ENCODE data around the gene PHF14. TPM values are rescaled to one million over a fixed set of nuclear protein-coding genes. Genes with fewer than 3 reads are reported as not detected.
"Not testable (repeated sequence)": the region's sequence is repeated elsewhere in the genome, so short reads cannot be mapped to it uniquely, and the experiment has no call there.

The PHF14 gene
- total RNA-seq, 1 experiment from 2014 or later: 182 TPM

DNA sequence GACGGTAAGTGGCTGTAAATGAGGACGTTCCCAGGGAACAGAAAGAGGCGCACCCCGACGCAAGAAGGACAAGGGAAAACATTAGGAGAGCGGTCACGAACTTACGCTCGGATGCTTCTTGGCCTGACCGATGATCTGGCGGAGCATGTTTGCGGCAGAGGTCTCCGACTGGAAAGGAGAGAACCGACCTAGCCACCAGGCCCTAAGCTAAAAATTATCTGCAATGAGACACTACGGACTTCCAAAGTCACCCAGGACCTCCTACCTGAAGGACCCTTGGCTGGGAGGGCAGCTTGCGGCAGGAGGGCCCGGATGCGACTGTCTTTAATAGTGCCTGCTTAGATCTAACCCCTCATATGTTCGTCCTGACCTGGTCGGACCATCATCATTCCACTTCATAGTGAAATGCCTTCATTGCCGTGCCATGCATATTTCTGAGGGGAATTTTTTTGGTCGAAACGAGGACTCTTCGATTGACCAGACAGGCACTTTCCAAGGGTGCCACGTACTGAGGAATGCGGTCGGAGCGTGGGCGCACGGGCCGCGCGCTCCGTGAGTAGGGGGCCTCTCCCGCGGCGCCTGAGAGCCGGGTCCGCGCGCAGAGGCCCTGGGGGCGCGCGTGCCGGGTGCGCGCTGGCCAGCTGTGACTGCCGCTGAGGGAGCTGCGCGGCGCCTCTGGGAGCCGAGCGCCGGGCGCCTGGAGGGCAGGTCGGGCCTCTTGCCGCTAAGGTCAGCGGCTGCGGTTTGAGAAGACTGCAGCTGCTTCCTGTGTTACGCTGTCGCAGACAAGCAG is 33.6 kb upstream of the PHF14 start:
- Histone ChIP-seq H3K27ac (ENCODE audit: low read length) (peak overlapping the region; percentile 84), H3K79me2 (ENCODE audit: low read length) (peaks cover 49% of the 10 kb centered on the region), H2AFZ (ENCODE audit: low read length) (peak overlapping the region; percentile 80), H3K9me3 (ENCODE audit: low read length) (no peaks in the 10 kb centered on the region), H3K4me2 (ENCODE audit: low read depth, low read length, poor library complexity, severe bottlenecking) (peak overlapping the region; percentile 99), H3K9ac (ENCODE audit: low read length) (peak overlapping the region; percentile 90), H4K20me1 (ENCODE audit: insufficient read depth, low read depth, low read length) (peaks cover 32% of the 10 kb centered on the region; the same call in 1 of the 2 replicates), H3K4me1 (ENCODE audit: low read length) (peaks cover 31% of the 10 kb centered on the region), H3K4me3 (ENCODE audit: low read length) (peak overlapping the region; percentile 91), H3K36me3 (ENCODE audit: insufficient read depth, low read length) (peaks cover 35% of the 10 kb centered on the region), H3K27me3 (ENCODE audit: low read length) (no peaks in the 10 kb centered on the region), H3K9me2 (replicated peaks; ENCODE audit: insufficient read depth, low read length) (no peaks in the 10 kb centered on the region)
- DNase-seq: peak; percentile 97

DNA sequence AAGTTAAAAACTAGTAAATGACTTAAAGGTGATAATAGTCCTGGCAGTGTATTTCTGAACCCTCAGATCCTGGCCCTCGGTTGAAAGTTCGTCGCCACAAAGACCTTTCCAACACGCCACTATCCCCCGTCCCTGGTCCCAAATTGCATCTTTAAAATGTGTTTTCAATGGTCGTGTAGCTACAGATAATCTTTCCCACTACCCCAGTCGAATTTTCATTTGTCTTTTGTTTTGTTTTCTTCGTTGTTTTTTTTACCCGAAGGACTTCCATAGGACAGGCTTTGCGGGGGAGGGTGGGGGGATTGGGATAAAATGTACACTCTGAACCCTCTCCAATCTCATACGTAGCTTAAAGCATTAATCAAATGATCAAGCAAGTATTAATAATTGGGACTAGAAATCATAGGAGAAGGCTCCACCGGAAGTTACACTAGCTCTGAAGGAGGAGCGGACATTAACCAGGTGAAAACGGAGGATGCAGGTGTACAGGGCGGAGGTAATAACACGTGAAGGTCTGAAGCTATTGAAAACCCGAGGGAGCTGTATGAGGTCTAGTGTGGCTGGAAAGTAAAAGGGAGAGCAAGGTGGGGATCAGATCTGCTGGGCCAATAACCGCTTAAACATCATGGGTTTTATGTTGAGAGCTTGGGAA is 32.8 kb upstream of the PHF14 start:
- peaks cover 25% of the 10 kb centered on the region; the same call in 1 of the 2 replicates for H4K20me1 ChIP-seq (ENCODE audit: insufficient read depth, low read depth, low read length)
- DNase-seq: peak; percentile 51
- peaks cover 31% of the 10 kb centered on the region for H3K4me1 ChIP-seq (ENCODE audit: low read length)
- peak overlapping the region; percentile 90 for H3K9ac ChIP-seq (ENCODE audit: low read length)
- H3K9me3 ChIP-seq (ENCODE audit: low read length): no peaks in the 10 kb centered on the region
- peak overlapping the region; percentile 79 for H2AFZ ChIP-seq (ENCODE audit: low read length)
- H3K9me2 ChIP-seq (replicated peaks; ENCODE audit: insufficient read depth, low read length): no peaks in the 10 kb centered on the region
- peak overlapping the region; percentile 91 for H3K4me3 ChIP-seq (ENCODE audit: low read length)
- peaks cover 43% of the 10 kb centered on the region for H3K79me2 ChIP-seq (ENCODE audit: low read length)
- H3K27me3 ChIP-seq (ENCODE audit: low read length): no peaks in the 10 kb centered on the region
- peak overlapping the region; percentile 99 for H3K4me2 ChIP-seq (ENCODE audit: low read depth, low read length, poor library complexity, severe bottlenecking)
- peaks cover 28% of the 10 kb centered on the region for H3K36me3 ChIP-seq (ENCODE audit: insufficient read depth, low read length)
- peak overlapping the region; percentile 84 for H3K27ac ChIP-seq (ENCODE audit: low read length)

DNA sequence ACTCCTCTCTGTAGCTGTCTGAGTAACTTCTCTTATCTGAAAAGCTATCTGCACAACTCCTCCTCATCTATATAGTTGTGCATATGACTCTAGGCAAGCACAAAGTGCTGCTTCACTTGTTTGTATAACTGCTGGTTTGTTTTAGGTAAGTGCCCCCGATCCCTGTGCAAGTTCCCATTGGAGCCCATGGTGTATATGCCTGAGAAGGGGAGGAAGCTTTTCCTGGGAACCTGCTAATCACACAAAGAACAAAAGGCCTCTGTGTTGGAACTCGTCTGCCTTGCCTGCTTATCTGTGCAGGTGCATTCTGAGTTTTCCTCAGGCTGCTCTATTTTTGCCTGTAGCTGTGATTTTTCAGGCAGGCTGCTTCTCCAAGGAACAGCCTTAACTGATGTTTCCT is 23.2 kb upstream of the PHF14 start:
- H3K9me3 ChIP-seq (ENCODE audit: low read length): no peaks in the 10 kb centered on the region; the same call in 1 of the 2 replicates
- H3K4me3 ChIP-seq (ENCODE audit: low read length): peak overlapping the region; percentile 47
- H3K4me1 ChIP-seq (ENCODE audit: low read length): peaks cover 26% of the 10 kb centered on the region

DNA sequence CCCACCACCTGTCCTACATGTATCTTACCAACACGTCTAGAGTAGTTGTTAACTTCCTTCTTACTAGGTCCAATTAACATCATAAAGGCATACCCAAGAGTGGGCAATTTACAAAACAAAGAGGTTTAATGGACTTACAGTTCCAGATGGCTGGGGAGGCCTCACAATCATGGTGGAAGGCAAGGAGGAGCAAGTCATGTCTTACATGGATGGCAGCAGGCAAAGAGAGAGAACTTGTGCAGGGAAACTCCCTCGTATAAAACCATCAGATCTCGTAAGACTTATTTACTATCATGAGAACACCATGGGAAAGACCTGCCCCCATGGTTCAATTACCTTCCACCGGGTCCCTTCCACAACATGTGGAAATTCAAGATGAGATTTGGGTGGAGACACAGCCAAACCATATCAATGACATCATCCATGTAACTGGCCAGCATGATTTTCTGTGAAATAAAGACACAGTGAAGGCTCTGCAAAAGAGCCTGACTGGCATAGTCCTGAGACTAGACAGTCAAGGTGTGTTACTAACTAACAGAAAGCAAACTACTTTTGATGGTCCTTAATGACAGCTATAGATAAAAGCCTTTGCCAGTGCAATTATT is 22.6 kb upstream of the PHF14 start:
- not testable (repeated sequence) for DNase-seq; H3K36me3 ChIP-seq (ENCODE audit: insufficient read depth, low read length); H3K79me2 ChIP-seq (ENCODE audit: low read length); H3K9ac ChIP-seq (ENCODE audit: low read length); H3K27ac ChIP-seq (ENCODE audit: low read length); H3K9me2 ChIP-seq (replicated peaks; ENCODE audit: insufficient read depth, low read length); H4K20me1 ChIP-seq (ENCODE audit: insufficient read depth, low read depth, low read length); H3K27me3 ChIP-seq (ENCODE audit: low read length); H3K9me3 ChIP-seq (ENCODE audit: low read length)
- Histone ChIP-seq H3K4me1 (ENCODE audit: low read length) (peaks cover 26% of the 10 kb centered on the region), H2AFZ (ENCODE audit: low read length) (peak overlapping the region; percentile 74; the same call in 1 of the 2 replicates), H3K4me3 (ENCODE audit: low read length) (peak overlapping the region; percentile 47; the same call in 1 of the 2 replicates), H3K4me2 (ENCODE audit: low read depth, low read length, poor library complexity, severe bottlenecking) (peak overlapping the region; percentile 52)

More for the DNA sequence above, 23.2 kb upstream of the PHF14 start:
- Histone ChIP-seq H3K4me2 (ENCODE audit: low read depth, low read length, poor library complexity, severe bottlenecking) (peak overlapping the region; percentile 52), H3K27ac (ENCODE audit: low read length) (peak overlapping the region; percentile 55; the same call in 1 of the 2 replicates), H3K9ac (ENCODE audit: low read length) (no peak overlapping the region), H3K36me3 (ENCODE audit: insufficient read depth, low read length) (no peaks in the 10 kb centered on the region), H4K20me1 (ENCODE audit: insufficient read depth, low read depth, low read length) (no peaks in the 10 kb centered on the region), H2AFZ (ENCODE audit: low read length) (peak overlapping the region; percentile 74), H3K9me2 (replicated peaks; ENCODE audit: insufficient read depth, low read length) (no peaks in the 10 kb centered on the region), H3K27me3 (ENCODE audit: low read length) (no peaks in the 10 kb centered on the region), H3K79me2 (ENCODE audit: low read length) (no peaks in the 10 kb centered on the region)
- DNase-seq: peak; percentile 53

DNA sequence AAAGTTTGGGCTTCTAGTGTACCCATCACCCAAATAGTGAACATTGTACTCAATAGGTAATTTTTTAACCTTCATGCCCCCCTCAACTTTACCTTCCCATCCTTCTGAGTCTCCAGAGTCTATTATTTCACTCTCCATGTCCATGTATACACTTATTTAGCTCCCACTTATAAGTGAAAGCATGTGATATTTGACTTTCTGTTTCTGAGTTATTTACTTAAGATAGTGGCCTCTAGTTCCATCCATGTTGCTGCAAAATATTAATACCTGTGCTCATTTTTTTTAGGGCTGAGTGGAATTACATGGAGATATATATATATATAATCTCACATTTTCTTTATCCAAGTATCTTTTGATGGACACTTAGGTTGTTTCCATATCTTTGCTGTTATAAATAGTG is 21.1 kb upstream of the PHF14 start:
- Histone ChIP-seq H2AFZ (ENCODE audit: low read length) (no peak overlapping the region), H3K9me2 (replicated peaks; ENCODE audit: insufficient read depth, low read length) (no peaks in the 10 kb centered on the region), H3K36me3 (ENCODE audit: insufficient read depth, low read length) (no peaks in the 10 kb centered on the region), H3K9me3 (ENCODE audit: low read length) (no peaks in the 10 kb centered on the region; the same call in 1 of the 2 replicates), H4K20me1 (ENCODE audit: insufficient read depth, low read depth, low read length) (no peaks in the 10 kb centered on the region), H3K4me3 (ENCODE audit: low read length) (no peak overlapping the region), H3K4me2 (ENCODE audit: low read depth, low read length, poor library complexity, severe bottlenecking) (no peak overlapping the region), H3K27me3 (ENCODE audit: low read length) (no peaks in the 10 kb centered on the region), H3K4me1 (ENCODE audit: low read length) (peaks cover 22% of the 10 kb centered on the region), H3K79me2 (ENCODE audit: low read length) (no peaks in the 10 kb centered on the region), H3K27ac (ENCODE audit: low read length) (no peak overlapping the region), H3K9ac (ENCODE audit: low read length) (no peak overlapping the region)
- DNase-seq: no peak

DNA sequence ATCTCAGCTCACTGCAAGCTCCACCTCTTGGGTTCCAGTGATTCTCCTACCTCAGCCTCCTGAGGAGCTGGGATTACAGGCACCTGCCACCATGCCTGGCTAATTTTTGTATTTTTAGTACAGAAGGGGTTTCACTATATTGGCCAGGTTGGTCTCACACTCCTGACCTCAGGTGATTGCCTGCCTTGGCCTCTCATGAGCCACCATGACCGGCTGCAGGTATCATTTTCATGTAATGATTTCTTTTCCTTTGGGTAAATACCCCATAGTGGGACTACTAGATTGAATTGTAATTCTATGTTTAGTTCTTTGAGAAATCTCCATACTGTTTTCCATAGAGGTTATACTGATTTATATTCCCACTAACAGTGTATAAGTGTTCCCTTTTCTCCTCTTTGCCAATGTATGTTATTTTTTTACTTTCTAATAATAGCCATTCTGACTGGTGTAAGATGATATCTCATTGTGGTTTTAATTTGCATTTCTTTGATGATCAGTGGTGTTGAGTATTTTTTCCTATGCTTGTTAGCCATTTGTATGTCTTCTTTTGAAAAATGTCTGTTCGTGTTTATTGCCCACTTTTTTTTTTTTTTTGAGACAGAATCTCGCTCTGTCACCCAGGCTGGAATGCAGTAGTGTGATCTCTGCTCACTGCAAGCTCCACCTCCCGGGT is 20.5 kb upstream of the PHF14 start:
- H3K27ac ChIP-seq (ENCODE audit: low read length); H4K20me1 ChIP-seq (ENCODE audit: insufficient read depth, low read depth, low read length); H3K27me3 ChIP-seq (ENCODE audit: low read length); H3K36me3 ChIP-seq (ENCODE audit: insufficient read depth, low read length); H3K4me2 ChIP-seq (ENCODE audit: low read depth, low read length, poor library complexity, severe bottlenecking); H3K4me3 ChIP-seq (ENCODE audit: low read length); H3K9ac ChIP-seq (ENCODE audit: low read length); H3K79me2 ChIP-seq (ENCODE audit: low read length); H2AFZ ChIP-seq (ENCODE audit: low read length); DNase-seq; H3K9me2 ChIP-seq (replicated peaks; ENCODE audit: insufficient read depth, low read length); H3K9me3 ChIP-seq (ENCODE audit: low read length): not testable (repeated sequence)
- H3K4me1 ChIP-seq (ENCODE audit: low read length): peaks cover 22% of the 10 kb centered on the region

DNA sequence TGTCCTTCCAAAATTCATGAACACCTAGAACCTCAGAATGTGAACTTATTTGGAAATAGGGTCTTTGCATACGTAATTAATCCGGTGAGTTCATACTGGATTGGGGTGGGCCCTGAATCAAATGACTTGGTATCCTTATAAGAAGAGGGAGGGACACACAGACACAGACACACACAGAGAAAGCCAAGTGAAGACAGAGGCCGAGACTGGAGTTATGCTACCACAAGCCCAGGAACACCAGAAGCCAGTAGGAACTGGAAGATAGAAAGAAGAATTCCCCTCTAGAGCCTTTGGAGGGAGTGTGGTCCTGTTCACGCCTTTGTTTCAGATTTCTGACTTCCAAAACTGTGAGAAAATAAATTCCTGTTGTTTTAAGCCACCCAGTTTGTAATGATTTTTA is 17.1 kb upstream of the PHF14 start:
- Histone ChIP-seq H3K4me2 (ENCODE audit: low read depth, low read length, poor library complexity, severe bottlenecking) (no peak overlapping the region), H3K79me2 (ENCODE audit: low read length) (no peaks in the 10 kb centered on the region), H3K27ac (ENCODE audit: low read length) (no peak overlapping the region), H3K9me2 (replicated peaks; ENCODE audit: insufficient read depth, low read length) (no peaks in the 10 kb centered on the region), H3K4me1 (ENCODE audit: low read length) (peaks cover 6% of the 10 kb centered on the region), H3K27me3 (ENCODE audit: low read length) (no peaks in the 10 kb centered on the region), H4K20me1 (ENCODE audit: insufficient read depth, low read depth, low read length) (no peaks in the 10 kb centered on the region), H3K9ac (ENCODE audit: low read length) (no peak overlapping the region), H3K36me3 (ENCODE audit: insufficient read depth, low read length) (no peaks in the 10 kb centered on the region), H3K4me3 (ENCODE audit: low read length) (no peak overlapping the region), H2AFZ (ENCODE audit: low read length) (no peak overlapping the region), H3K9me3 (ENCODE audit: low read length) (no peaks in the 10 kb centered on the region)
- DNase-seq: no peak

DNA sequence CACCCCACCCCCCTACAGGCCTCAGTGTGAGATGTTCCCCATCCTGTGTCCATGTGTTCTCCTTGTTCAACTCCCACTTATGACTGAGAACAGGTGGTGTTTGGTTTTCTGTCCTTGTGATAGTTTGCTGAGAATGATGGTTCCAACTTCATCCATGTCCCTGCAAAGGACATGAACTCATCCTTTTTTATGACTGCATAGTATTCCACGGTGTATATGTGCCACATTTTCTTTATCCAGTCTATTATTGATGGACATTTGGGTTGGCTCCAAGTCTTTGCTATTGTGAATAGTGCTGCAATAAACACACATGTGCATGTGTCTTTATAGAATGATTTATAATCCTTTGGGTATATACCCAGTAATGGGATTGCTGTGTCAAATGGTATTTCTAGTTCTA is 13.4 kb upstream of the PHF14 start:
- H3K9ac ChIP-seq (ENCODE audit: low read length); DNase-seq: not testable (repeated sequence)

More for the DNA sequence above, 13.4 kb upstream of the PHF14 start:
- H3K4me1 ChIP-seq (ENCODE audit: low read length); H3K27me3 ChIP-seq (ENCODE audit: low read length); H3K9me3 ChIP-seq (ENCODE audit: low read length); H3K27ac ChIP-seq (ENCODE audit: low read length); H3K36me3 ChIP-seq (ENCODE audit: insufficient read depth, low read length); H4K20me1 ChIP-seq (ENCODE audit: insufficient read depth, low read depth, low read length); H3K4me3 ChIP-seq (ENCODE audit: low read length); H2AFZ ChIP-seq (ENCODE audit: low read length); H3K4me2 ChIP-seq (ENCODE audit: low read depth, low read length, poor library complexity, severe bottlenecking); H3K9me2 ChIP-seq (replicated peaks; ENCODE audit: insufficient read depth, low read length); H3K79me2 ChIP-seq (ENCODE audit: low read length): not testable (repeated sequence)

Measured in Karpas-422 (cell line).